ENCODE measurements around the gene MEGF11. TPM values are rescaled to one million over a fixed set of nuclear protein-coding genes. Genes with fewer than 3 reads are reported as not detected.

The MEGF11 gene
- total RNA-seq, 3 donors from 2014 or later (not counting 1 experiment from before 2014, with no cell fraction given), result not detected

DNA sequence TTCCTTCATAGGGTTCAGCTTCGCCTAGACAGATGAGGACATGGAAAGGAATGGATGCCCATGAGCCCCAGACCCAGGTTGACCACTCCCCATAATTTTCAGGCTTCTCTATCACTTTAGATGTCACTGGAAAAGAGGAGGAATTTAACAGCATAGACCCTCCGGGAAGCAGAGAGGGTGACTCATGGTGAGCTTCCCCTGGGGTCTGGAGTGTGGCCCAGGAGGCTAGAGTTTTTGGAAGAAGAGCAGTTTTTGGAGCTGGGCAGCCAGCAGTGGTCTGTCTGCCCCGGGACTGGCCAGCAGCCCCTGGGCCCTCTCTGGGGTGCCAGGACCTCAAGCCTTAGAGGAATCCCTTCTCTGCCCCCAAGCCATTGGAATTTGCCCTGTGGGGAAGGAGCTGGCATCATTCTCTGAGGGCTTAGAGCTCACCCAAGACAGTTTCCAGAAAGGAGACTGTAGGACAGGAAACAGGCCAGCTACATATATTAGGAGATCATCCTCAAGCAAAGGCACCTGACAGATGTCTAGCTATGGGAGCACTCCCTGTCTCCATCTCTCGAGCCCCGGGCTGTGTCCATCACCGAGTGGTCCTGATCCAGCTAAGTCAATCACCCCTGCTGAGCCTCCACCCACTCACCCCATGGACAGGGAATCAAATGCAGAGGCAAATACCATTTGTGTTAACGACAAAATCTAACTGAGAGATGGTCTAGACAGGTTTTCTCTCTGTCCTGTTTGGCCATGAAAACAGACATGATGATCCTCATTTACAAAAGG lies 67.3 kb downstream of the MEGF11 start:
- H3K4me1 Mint-ChIP-seq, result peaks cover 0 to 9% of the 10 kb centered on the region in 2 donors
- H3K4me3 Mint-ChIP-seq, result no peak overlapping the region
- intact Hi-C loops (cut with micrococcal nuclease), result no loop called here

GRCh38 chr15:66184936-66185790 lies 68.4 kb downstream of the MEGF11 start:
- 65% methylated on average over 7 of the region's 8 CpGs for WGBS (ENCODE audit: insufficient coverage)
- H3K4me3 Mint-ChIP-seq, result no peak overlapping the region
- H3K36me3 Mint-ChIP-seq, result no peaks in the 10 kb centered on the region
- H3K27me3 ChIP-seq (ENCODE audit: control insufficient read depth, insufficient read depth, low read length), result no peaks in the 10 kb centered on the region
- no peaks in the 10 kb centered on the region for H3K36me3 ChIP-seq (ENCODE audit: control insufficient read depth, insufficient read depth, low read length)
- no peak for DNase-seq
- H3K4me1 Mint-ChIP-seq, result peaks cover 0 to 9% of the 10 kb centered on the region in 2 donors
- no peak for TF ChIP-seq CTCF (IDR thresholded peaks at IDR 0.05)
- intact Hi-C loops (cut with micrococcal nuclease), result no loop called here
- H3K9me3 ChIP-seq (ENCODE audit: control insufficient read depth, insufficient read depth, low read length), result no peaks in the 10 kb centered on the region
- H3K27ac Mint-ChIP-seq, result no peak overlapping the region
- H3K27me3 Mint-ChIP-seq (ENCODE audit: low read depth in 2 of 2), result peaks cover 21 to 49% of the 10 kb centered on the region in 2 donors
- H3K27ac ChIP-seq (ENCODE audit: low read length), result no peak overlapping the region
- H3K4me1 ChIP-seq (ENCODE audit: control insufficient read depth, insufficient read depth, low read length), result no peaks in the 10 kb centered on the region
- ATAC-seq, result no peak
- no peak overlapping the region for H3K4me3 ChIP-seq (ENCODE audit: low read length)
- H3K9me3 Mint-ChIP-seq, result no peaks in the 10 kb centered on the region

More for the DNA sequence above, 67.3 kb downstream of the MEGF11 start:
- H3K9me3 Mint-ChIP-seq, result no peaks in the 10 kb centered on the region
- H3K36me3 Mint-ChIP-seq, result no peaks in the 10 kb centered on the region
- Histone ChIP-seq H3K27me3 (ENCODE audit: control insufficient read depth, insufficient read depth, low read length) (no peaks in the 10 kb centered on the region), H3K36me3 (ENCODE audit: control insufficient read depth, insufficient read depth, low read length) (no peaks in the 10 kb centered on the region), H3K4me1 (ENCODE audit: control insufficient read depth, insufficient read depth, low read length) (no peaks in the 10 kb centered on the region), H3K4me3 (ENCODE audit: low read length) (no peak overlapping the region), H3K27ac (ENCODE audit: low read length) (no peak overlapping the region), H3K9me3 (ENCODE audit: control insufficient read depth, insufficient read depth, low read length) (no peaks in the 10 kb centered on the region)
- no peak for TF ChIP-seq CTCF (IDR thresholded peaks at IDR 0.05)
- ATAC-seq (no peak), DNase-seq (no peak)
- no peak overlapping the region for H3K27ac Mint-ChIP-seq
- WGBS (ENCODE audit: insufficient coverage), result 74% methylated on average over 7 of the region's 7 CpGs
- peaks cover 22 to 49% of the 10 kb centered on the region in 2 donors for H3K27me3 Mint-ChIP-seq (ENCODE audit: low read depth in 2 of 2)

DNA sequence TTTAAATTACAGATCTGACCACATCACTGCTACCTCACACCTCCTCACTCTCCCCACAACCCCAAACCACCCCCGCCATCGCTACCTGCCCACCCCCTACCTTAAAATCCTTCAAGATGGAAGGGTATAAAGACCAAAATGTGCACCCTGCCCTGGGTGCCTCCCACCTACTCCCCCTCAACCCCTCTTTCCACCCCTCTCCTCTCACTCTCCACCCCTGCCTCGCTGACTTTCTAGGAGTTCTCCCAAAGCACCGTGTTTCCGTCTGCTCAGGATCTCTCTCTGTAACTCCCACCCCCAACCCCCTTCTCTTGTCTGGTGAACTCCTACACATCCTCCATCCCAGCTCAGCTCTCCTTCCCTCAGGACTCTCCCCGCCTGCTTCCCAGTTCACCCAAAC lies 69.1 kb downstream of the MEGF11 start:
- Mint-ChIP-seq H3K9me3 (no peaks in the 10 kb centered on the region), H3K4me1 (peaks cover 0 to 9% of the 10 kb centered on the region in 2 donors), H3K27me3 (ENCODE audit: low read depth in 2 of 2) (peaks cover 21 to 49% of the 10 kb centered on the region in 2 donors), H3K36me3 (no peaks in the 10 kb centered on the region), H3K27ac (no peak overlapping the region), H3K4me3 (no peak overlapping the region)
- DNase-seq (no peak), ATAC-seq (no peak)
- no peaks in the 10 kb centered on the region for H3K4me1 ChIP-seq (ENCODE audit: control insufficient read depth, insufficient read depth, low read length)
- WGBS (ENCODE audit: insufficient coverage), result 60% methylated on average over 5 of the region's 6 CpGs
- no peak overlapping the region for H3K27ac ChIP-seq (ENCODE audit: low read length)
- H3K4me3 ChIP-seq (ENCODE audit: low read length), result no peak overlapping the region
- H3K9me3 ChIP-seq (ENCODE audit: control insufficient read depth, insufficient read depth, low read length), result no peaks in the 10 kb centered on the region
- H3K27me3 ChIP-seq (ENCODE audit: control insufficient read depth, insufficient read depth, low read length), result no peaks in the 10 kb centered on the region
- intact Hi-C loops (cut with micrococcal nuclease), result no loop called here
- no peak for TF ChIP-seq CTCF (IDR thresholded peaks at IDR 0.05)
- no peaks in the 10 kb centered on the region for H3K36me3 ChIP-seq (ENCODE audit: control insufficient read depth, insufficient read depth, low read length)
